Left lung (tissue), 10 donors: ENCODE measurements around the gene THTPA. TPM values are rescaled to one million over a fixed set of nuclear protein-coding genes. Genes with fewer than 3 reads are reported as not detected.

Experiments used
- ATAC-seq: fragments of 200-7000 bp; cut with Tn5 transposase; one replicate; pipeline ENCODE4 v1.9.1; 2020; ENCODE audit warnings: moderate library complexity
- DNase-seq, 4 donors: peaks; one replicate each; pipeline ENCODE4 v3.0.0-alpha.2; 2013 to 2020
- H3K27ac ChIP-seq, 2 donors: fragments of 200-600 bp; sonication (generic) in 1 of 2; one replicate each; pipeline versions ENCODE4 v1.5.0 to v1.8.0; 2020 to 2021
- H3K27me3 ChIP-seq, 2 donors: fragments of 200-600 bp; sonication (generic) in 1 of 2; one replicate each; pipeline versions ENCODE4 v1.5.0 to v1.8.0; 2020 to 2021
- H3K36me3 ChIP-seq, 2 donors: fragments of 200-600 bp; sonication (generic) in 1 of 2; one replicate each; pipeline versions ENCODE4 v1.5.0 to v1.8.0; 2020 to 2021
- H3K4me1 ChIP-seq, 2 donors: fragments of 200-600 bp; one replicate each; pipeline ENCODE4 v1.8.0; 2021
- H3K4me3 ChIP-seq, 2 donors: fragments of 200-600 bp; sonication (generic) in 1 of 2; one replicate each; pipeline versions ENCODE4 v1.5.0 to v1.8.0; 2020 to 2021; ENCODE audit warnings: mild to moderate bottlenecking in 1 of 2
- H3K9me3 ChIP-seq, 2 donors: fragments of 200-600 bp; sonication (generic) in 1 of 2; one replicate each; pipeline versions ENCODE4 v1.5.0 to v1.8.0; 2020 to 2021
- intact Hi-C, 2 donors: fragments of 100-400 bp; cut with DNase I; formaldehyde crosslinking; loops; one replicate each; pipeline versions ENCODE4 v1.11.2 to v1.14.2; 2022
- polyA plus RNA-seq, 6 donors: library from polyadenylated mRNA; unstranded; fragments of 120-200 nt; gene quantifications; one replicate each; pipeline ENCODE4 v1.2.1, GENCODE V29; 2013; ENCODE audit not compliant: insufficient read length in 6 of 6
- total RNA-seq, 2 donors: library from RNA; stranded (reverse); fragmentation: NEBNext Ultra II Directional; extraction: Animal tissue kit (Norgen Biotek cat#: 25700); gene quantifications; one replicate each; pipeline ENCODE4 v1.2.1, GENCODE V29; 2021
- TF ChIP-seq, protein P1 (sequence below), 2 donors: fragments of 200-600 bp; sonication (generic) in 1 of 2; IDR thresholded peaks; one replicate each; pipeline versions ENCODE4 v1.5.0 to v1.8.0; 2021; ENCODE audit warnings: antibody characterized with exemption in 2 of 2
- donor health status: DM: no; HTN: yes; CAD: no.
- donor health status: DM: no; HTN: no; CAD: no.

Gene THTPA
- total and polyA plus RNA-seq, 8 donors = 10.7 to 20.3 (median 12.6) TPM

- Histone ChIP-seq H3K4me3 (no peak overlapping the region), H3K9me3 (no peaks in the 10 kb centered on the region), H3K27me3 (no peaks in the 10 kb centered on the region), H3K36me3 (peaks cover 0 to 4% of the 10 kb centered on the region in 2 donors), H3K27ac (no peak overlapping the region), H3K4me1 (no peaks in the 10 kb centered on the region)
- TF ChIP-seq, protein P1, sequence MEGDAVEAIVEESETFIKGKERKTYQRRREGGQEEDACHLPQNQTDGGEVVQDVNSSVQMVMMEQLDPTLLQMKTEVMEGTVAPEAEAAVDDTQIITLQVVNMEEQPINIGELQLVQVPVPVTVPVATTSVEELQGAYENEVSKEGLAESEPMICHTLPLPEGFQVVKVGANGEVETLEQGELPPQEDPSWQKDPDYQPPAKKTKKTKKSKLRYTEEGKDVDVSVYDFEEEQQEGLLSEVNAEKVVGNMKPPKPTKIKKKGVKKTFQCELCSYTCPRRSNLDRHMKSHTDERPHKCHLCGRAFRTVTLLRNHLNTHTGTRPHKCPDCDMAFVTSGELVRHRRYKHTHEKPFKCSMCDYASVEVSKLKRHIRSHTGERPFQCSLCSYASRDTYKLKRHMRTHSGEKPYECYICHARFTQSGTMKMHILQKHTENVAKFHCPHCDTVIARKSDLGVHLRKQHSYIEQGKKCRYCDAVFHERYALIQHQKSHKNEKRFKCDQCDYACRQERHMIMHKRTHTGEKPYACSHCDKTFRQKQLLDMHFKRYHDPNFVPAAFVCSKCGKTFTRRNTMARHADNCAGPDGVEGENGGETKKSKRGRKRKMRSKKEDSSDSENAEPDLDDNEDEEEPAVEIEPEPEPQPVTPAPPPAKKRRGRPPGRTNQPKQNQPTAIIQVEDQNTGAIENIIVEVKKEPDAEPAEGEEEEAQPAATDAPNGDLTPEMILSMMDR (IDR thresholded peaks at IDR 0.05) = no peak
- ATAC-seq = no peak
- intact Hi-C loops = no loop called here
- no peak for DNase-seq
Measured at GRCh38 chr14:23528555-23528954, 27.5 kb upstream of the THTPA start.

- H3K9me3 ChIP-seq = no peaks in the 10 kb centered on the region
- no peak overlapping the region for H3K27ac ChIP-seq
- ATAC-seq (no peak), DNase-seq (no peak)
- no peaks in the 10 kb centered on the region for H3K4me1 ChIP-seq
- peaks cover 0 to 4% of the 10 kb centered on the region in 2 donors for H3K36me3 ChIP-seq
- TF ChIP-seq, protein P1 (IDR thresholded peaks at IDR 0.05) = no peak
- H3K27me3 ChIP-seq = no peaks in the 10 kb centered on the region
- no peak overlapping the region for H3K4me3 ChIP-seq
- intact Hi-C loops = no loop called here
Measured at GRCh38 chr14:23529016-23529415, 27.1 kb upstream of the THTPA start.

DNA sequence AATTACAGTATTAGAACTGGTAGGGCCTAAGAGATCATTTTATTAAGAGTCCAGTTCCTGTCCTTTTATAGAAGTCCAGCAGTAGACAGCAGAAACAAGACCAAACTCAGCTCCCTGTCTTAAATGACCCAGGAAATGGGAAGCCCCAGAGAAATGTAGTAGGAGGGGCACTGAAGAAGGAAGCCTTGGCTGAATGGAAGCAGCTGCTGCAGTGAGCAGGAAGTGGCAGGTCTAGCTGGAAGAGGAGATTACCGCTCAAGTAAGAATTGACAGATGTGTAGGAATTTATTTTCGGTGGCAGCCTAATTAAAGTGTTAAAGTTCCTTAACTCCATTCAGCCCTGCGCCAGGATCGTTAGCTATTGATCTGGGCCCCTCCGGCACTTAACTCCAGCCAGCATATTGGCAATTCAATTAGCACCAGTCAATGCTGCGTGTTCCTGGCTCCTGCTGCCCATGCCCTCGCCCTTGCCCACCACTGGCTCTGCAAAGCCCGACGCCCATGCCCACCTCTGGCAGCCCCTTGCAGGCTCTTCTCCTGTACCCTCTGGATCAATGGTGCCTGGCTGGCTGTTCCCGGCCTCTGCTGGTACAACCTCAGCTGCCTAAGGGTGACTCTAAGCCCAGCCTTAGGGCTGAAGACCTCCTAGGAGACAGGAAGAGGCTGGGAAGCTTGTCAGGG lies 25.6 kb upstream of the THTPA start:
- ATAC-seq = peak; percentile 25
- no peak overlapping the region for H3K27ac ChIP-seq
- no peaks in the 10 kb centered on the region for H3K4me1 ChIP-seq
- intact Hi-C loops = loop anchor here in 1 of 2 donors (10.0 kb wide), 1 partner anchor 46 kb away; no protein-coding TSS in a partner anchor
- H3K9me3 ChIP-seq = no peaks in the 10 kb centered on the region
- peak in 1 of 4 donors; percentile 55 for DNase-seq
- no peaks in the 10 kb centered on the region for H3K27me3 ChIP-seq
- H3K36me3 ChIP-seq = peaks cover 0 to 4% of the 10 kb centered on the region in 2 donors
- H3K4me3 ChIP-seq = no peak overlapping the region
- TF ChIP-seq, protein P1 (IDR thresholded peaks at IDR 0.05) = no peak

GRCh38 chr14:23531391-23531790 lies 24.7 kb upstream of the THTPA start:
- no peaks in the 10 kb centered on the region for H3K36me3 ChIP-seq
- DNase-seq = no peak
- H3K4me1 ChIP-seq = no peaks in the 10 kb centered on the region
- intact Hi-C loops = loop anchor here in 1 of 2 donors (10.0 kb wide), 1 partner anchor 47 kb away; no protein-coding TSS in a partner anchor
- TF ChIP-seq, protein P1 (IDR thresholded peaks at IDR 0.05) = no peak
- H3K27me3 ChIP-seq = no peaks in the 10 kb centered on the region
- H3K9me3 ChIP-seq = no peaks in the 10 kb centered on the region
- no peak overlapping the region for H3K27ac ChIP-seq
- no peak for ATAC-seq
- no peak overlapping the region for H3K4me3 ChIP-seq

- intact Hi-C loops = loop anchor here in 1 of 2 donors (10.0 kb wide), 1 partner anchor 48 kb away; no protein-coding TSS in a partner anchor
- H3K27ac ChIP-seq = no peak overlapping the region
- H3K27me3 ChIP-seq = no peaks in the 10 kb centered on the region
- H3K36me3 ChIP-seq = no peaks in the 10 kb centered on the region
- H3K4me3 ChIP-seq = no peak overlapping the region
- ATAC-seq (no peak), DNase-seq (no peak)
- H3K4me1 ChIP-seq = no peaks in the 10 kb centered on the region
- TF ChIP-seq, protein P1 (IDR thresholded peaks at IDR 0.05) = no peak
- no peaks in the 10 kb centered on the region for H3K9me3 ChIP-seq
Measured at GRCh38 chr14:23532658-23533057, 23.4 kb upstream of the THTPA start.
